Kidney tubule cell (primary cell): ENCODE results near the gene FAM227A.
"Not testable (repeated sequence)": the region's sequence is repeated elsewhere in the genome, so short reads cannot be mapped to it uniquely, and the experiment has no call there.

Source experiments
- DNase-seq: peaks from one replicate; pipeline ENCODE4 v3.0.0-alpha.2; 2018; ENCODE audit warnings: low spot score

The FAM227A gene

DNA sequence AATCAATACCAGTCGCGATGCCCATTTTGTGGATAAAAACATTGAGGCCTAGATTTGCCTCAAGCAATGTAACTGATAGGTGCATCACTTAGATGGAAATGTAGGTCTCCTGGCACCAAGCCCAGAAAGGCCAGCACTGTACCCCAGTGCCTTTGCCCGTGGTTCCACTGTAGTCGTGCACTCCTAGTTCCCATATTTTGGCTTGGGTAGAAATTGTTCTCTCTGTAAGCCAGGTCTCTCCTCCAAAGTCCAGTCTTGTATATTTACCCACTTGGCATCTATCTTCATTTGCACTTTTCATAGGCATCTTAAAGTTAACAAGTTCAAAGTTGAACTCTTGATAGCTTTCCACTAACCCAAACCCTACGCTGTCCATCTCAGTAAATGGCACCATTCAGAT is 44.6 kb downstream of the FAM227A start:
- DNase-seq, result no peak

GRCh38 chr22:38610234-38610633 is 46.0 kb downstream of the FAM227A start:
- no peak for DNase-seq

DNA sequence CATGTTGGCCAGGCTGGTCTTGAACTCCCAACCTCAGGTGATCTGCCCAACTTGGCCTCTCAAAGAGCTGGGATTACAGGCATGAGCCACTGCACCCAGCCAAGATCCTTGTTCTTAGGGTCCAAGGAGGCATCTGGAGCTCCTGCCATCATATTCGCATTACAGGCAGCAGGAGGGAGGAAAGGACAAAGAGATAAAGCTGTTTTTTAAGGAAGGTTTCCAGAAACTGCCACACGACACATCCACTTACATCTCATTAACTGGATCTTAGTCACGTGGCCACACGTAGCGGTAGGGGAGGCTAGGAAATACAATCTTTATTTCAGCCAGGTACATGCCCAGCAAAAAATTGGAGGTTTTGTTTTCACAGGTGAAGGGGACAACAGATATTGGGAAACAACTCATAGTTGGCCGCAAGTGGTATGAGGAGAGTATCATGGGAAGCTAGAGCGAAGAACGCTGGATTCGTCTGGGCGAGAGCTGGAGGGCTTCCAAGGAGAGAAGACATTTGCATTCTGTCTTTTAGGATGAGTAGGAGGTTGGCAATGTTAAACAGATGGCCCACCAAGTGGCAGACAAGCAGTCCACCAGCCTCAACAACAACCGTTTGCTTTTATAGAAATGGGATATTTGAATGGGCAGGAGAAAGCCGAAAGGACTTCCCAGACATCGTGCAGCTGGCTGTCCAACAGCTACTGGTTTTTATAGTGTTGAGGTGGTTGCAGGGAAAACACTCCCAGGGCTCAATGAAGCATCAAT is 47.0 kb downstream of the FAM227A start:
- no peak for DNase-seq

- no peak for DNase-seq
Measured at GRCh38 chr22:38607680-38608079, 48.5 kb downstream of the FAM227A start.

GRCh38 chr22:38602166-38602565 is 54.0 kb downstream of the FAM227A start:
- no peak for DNase-seq

- no peak for DNase-seq
Measured at GRCh38 chr22:38601221-38601764, 54.9 kb downstream of the FAM227A start.

GRCh38 chr22:38599466-38599865 is 56.7 kb downstream of the FAM227A start:
- DNase-seq, result no peak

- not testable (repeated sequence) for DNase-seq
Measured at GRCh38 chr22:38582923-38583322, 73.3 kb downstream of the FAM227A start.

DNA sequence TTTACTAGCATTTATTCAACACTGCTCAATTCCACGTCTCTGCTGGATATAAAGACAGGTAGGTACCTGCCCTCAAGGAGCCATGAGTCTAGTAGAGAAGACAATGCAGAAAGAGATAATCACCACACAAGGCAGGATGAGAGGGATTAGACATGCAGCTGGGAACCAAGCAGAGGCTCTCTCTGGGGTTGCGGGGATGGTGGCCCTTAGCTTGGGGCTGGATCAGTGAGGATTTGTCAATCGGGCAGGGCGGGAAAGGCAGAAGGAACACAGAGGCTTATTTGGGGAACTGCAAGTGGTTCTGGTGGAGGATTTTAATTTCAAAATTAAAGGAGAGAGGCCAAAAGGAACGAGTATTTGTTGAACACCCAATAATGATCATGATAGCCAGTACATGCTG is 77.7 kb downstream of the FAM227A start:
- no peak for DNase-seq

DNA sequence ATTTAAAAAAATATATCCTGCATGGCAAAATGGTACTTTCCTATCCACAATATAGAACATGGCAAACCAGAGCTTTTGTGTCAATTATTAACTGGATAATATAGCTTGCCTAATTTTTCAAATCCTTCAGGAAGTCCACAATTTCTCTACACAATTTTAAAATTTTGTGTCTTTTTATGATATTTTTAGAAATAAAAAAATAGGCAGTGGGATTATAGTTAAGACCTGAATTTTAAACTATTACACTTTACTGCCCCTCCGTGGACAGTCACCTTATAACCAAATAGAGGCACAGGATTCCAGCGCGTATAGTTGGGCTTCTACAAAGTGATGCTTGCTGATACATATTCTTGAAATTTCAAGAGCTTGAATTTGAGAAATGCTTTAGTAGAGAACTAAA is 84.1 kb downstream of the FAM227A start:
- DNase-seq, result peak; percentile 60

GRCh38 chr22:38570779-38571364 is 85.3 kb downstream of the FAM227A start:
- peak; percentile 43 for DNase-seq

DNA sequence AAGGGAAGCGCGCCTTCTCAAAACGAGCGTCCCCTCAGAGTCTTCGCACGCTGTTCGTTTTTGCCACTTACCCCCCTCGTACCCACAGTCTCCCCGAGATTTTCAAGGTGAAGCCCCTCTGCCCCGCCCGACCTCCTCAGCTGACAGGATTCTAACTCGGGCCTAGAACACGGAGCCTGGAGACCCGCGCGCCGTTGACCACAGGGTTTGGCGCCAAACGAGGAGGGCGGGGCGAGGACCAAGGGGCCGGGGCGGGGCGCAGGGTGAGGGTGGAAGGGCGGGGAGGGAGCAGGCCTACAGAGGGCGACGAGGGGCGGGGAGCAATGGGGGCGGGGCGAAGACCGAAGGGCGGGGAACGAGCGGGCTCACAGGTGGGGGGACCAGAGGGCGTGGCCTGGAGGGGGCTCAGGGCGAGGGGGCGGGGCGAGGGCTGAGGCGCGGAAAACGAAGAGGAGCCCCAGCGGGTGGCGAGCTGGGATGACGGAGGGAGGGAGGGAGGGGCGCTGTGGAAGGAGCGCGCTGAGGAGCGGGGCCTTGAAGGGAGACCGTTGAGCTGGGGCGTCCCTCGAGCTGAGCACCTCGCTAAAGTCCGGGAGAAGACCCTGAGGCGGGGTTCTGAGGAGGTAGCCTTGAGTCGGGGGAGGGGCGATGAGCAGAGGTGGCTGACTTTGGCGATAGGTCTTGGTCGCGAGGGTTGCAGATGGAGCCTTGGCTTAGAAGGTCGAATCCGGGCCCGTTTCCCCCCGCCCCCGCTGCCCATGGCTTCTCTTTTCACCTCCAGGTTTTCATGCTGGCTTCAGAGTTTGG is 86.0 kb downstream of the FAM227A start, which contains the start of gene DMC1:
DMC1 (minus strand) TSS at position 212 of the 807 bp plus-strand sequence. CDS start 1,927 bp downstream, outside the sequence.
- peak; percentile 83 for DNase-seq

- no peak for DNase-seq
Measured at GRCh38 chr22:38569181-38569971, 86.8 kb downstream of the FAM227A start.

- no peak for DNase-seq
Measured at GRCh38 chr22:38567531-38568285, 88.5 kb downstream of the FAM227A start.

DNA sequence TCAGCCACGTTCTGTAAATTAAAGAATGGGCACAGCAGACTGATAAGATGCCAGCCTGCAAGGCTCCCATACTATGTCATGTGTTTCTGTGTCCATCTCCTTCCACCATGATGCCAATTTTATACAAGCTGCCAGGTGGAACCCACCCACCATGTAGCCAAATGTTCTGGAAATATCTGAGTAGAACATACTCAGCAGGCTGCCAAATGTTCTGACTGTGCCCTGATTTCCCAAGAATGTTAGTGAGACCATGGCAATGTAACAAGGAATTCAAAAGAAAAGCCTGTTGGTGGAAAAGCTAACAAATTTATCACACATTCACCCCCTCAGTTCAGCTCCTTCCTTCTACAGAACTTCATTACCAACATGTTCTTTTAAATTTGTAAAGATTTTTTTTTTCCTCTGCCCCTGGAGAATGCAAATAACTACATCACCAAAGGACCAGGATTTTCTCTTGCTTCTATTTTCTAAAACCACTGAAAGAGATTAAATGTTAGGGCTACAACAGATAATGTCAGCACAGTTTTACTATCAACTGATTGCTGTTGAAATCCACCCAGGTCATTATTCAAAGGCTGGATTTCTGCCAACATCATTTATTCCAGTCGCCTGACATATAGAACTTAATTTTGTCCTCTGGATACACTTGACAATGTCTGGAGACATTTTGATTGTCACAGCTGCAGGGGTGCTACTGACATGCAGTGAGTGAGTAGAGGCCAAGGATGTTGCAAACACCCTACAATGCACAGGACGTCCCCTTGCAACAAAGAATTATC is 89.3 kb downstream of the FAM227A start:
- DNase-seq, result no peak

DNA sequence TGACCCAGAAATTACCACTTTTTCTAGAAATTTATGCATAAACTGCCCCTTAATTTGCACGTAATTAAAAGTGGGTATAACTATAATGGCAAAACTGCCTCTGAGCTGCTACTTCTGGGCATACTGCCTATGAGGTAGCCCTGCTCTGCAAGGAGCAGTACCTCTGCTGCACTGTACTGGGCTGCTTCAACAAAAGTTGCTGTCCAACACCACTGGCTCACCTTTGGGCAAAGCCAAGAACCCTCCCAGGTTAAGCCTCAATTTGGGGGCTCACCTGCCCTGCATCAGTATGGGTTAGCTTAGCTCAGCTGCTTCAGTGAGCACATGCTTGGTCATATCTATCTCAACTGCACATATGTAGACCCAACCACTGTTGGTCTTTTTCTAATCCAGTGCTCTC is 90.8 kb downstream of the FAM227A start:
- no peak for DNase-seq

- no peak for DNase-seq
Measured at GRCh38 chr22:38564669-38565068, 91.5 kb downstream of the FAM227A start.

GRCh38 chr22:38554281-38554680 is 101.9 kb downstream of the FAM227A start:
- peak; percentile 22 for DNase-seq

DNA sequence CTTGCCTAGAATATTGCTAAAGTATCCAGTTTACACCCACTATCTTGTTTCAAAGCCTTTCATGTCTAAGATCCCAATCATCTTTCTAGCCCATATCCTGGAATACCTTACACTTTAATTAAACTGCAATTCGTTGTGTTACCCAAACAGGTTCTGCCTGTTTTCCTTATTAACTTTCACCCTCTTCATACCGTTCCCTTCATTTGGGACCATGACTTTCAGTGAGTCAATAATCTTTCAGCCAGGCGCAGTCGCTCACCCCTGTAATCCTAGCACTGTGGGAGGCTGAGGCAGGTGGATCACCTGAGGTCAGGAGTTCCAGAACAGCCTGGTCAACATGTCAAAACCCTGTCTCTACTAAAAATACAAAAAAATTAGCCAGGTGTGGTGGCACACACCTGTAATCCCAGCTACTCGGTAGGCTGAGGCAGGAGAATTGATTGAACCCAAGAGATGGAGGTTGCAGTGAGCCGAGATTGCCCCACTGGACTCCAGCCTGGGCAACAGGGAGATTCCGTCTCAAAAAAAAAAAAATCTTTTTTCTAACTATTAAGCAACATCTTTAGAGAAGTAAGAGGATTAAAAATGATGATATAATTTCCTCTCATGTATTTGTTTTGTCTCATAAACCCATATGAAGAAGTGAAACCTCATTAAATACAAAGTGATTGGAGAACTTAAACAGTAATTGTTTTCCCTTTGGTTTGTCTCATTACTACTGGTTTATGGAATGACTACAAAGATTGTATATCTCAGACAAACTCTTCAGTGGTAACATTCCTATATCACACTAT is 106.9 kb downstream of the FAM227A start:
- no peak for DNase-seq
